Mesenchymal stem cell (in vitro differentiated cells and primary cell): ENCODE data around the gene EXOC3L1.

Experiments
- DNase-seq: peaks from one replicate; pipeline ENCODE4 v3.0.0-alpha.2; 2013
- H2AFZ ChIP-seq: one replicate; pipeline ENCODE4 v1.6.1; 2013; ENCODE audit warnings: low read depth, mild to moderate bottlenecking, control low read depth, inconsistent platforms, low read length, moderate library complexity
- H2AK5ac ChIP-seq: 2 replicates; pipeline ENCODE4 v1.6.1; 2013; ENCODE audit warnings: low read length, moderate library complexity, mild to moderate bottlenecking, inconsistent platforms; ENCODE audit not compliant: severe bottlenecking
- H2BK120ac ChIP-seq: one replicate; pipeline ENCODE4 v1.6.1; 2013; ENCODE audit warnings: low read depth, mild to moderate bottlenecking, inconsistent platforms, low read length, moderate library complexity
- H2BK12ac ChIP-seq, 2 experiments: one replicate each; pipeline ENCODE4 v1.6.1; 2013; ENCODE audit warnings: inconsistent platforms in 2 of 2, low read length in 2 of 2, mild to moderate bottlenecking in 2 of 2, moderate library complexity in 2 of 2, control low read depth in 1 of 2
- H2BK15ac ChIP-seq: one replicate; pipeline ENCODE4 v1.6.1; 2013; ENCODE audit warnings: mild to moderate bottlenecking, low read depth, inconsistent platforms; ENCODE audit not compliant: poor library complexity, severe bottlenecking
- H2BK5ac ChIP-seq: 2 replicates; pipeline ENCODE4 v1.6.1; 2013; ENCODE audit warnings: low read depth, mild to moderate bottlenecking, low read length, control low read depth, inconsistent platforms; ENCODE audit not compliant: poor library complexity, severe bottlenecking
- H3K14ac ChIP-seq, 2 experiments: one replicate each; pipeline ENCODE4 v1.6.1; 2013; ENCODE audit warnings: inconsistent platforms in 2 of 2, low read length in 2 of 2, control low read depth in 1 of 2, mild to moderate bottlenecking in 1 of 2, moderate library complexity in 1 of 2
- H3K18ac ChIP-seq, 2 experiments: one replicate each; pipeline ENCODE4 v1.6.1; 2013; ENCODE audit warnings: inconsistent platforms in 2 of 2, low read length in 2 of 2, control low read depth in 1 of 2, low read depth in 1 of 2, mild to moderate bottlenecking in 1 of 2
- H3K23ac ChIP-seq, 2 experiments: one replicate each; pipeline ENCODE4 v1.6.1; 2013; ENCODE audit warnings: inconsistent platforms in 2 of 2, low read length in 2 of 2, mild to moderate bottlenecking in 2 of 2, moderate library complexity in 2 of 2, control low read depth in 1 of 2
- H3K27ac ChIP-seq: 2 replicates; pipeline ENCODE4 v1.5.1; 2013; ENCODE audit warnings: mild to moderate bottlenecking, moderate library complexity, low read length, control low read depth, inconsistent platforms; ENCODE audit not compliant: poor library complexity, severe bottlenecking
- H3K27me3 ChIP-seq, 2 experiments: 2 replicates each; pipeline versions ENCODE4 v1.6.1 to v1.7.0; 2013; ENCODE audit warnings: low read length in 2 of 2, mild to moderate bottlenecking in 2 of 2, moderate library complexity in 2 of 2, control low read depth in 1 of 2, inconsistent platforms in 1 of 2; ENCODE audit not compliant: control insufficient read depth in 1 of 2, insufficient read depth in 1 of 2
- H3K36me3 ChIP-seq, 2 experiments: 2 replicates each; pipeline versions ENCODE4 v1.6.1 to v1.7.0; 2013; ENCODE audit warnings: low read length in 2 of 2, control low read depth in 1 of 2, inconsistent platforms in 1 of 2, low read depth in 1 of 2, mild to moderate bottlenecking in 1 of 2; ENCODE audit not compliant: insufficient read depth in 2 of 2, control insufficient read depth in 1 of 2
- H3K4ac ChIP-seq, 2 experiments: one replicate each; pipeline ENCODE4 v1.6.1; 2013; ENCODE audit warnings: inconsistent platforms in 2 of 2, low read length in 2 of 2, mild to moderate bottlenecking in 2 of 2, moderate library complexity in 2 of 2, control low read depth in 1 of 2, low read depth in 1 of 2
- H3K4me1 ChIP-seq: 2 replicates; pipeline ENCODE4 v1.6.1; 2013; ENCODE audit warnings: low read depth, low read length, control low read depth; ENCODE audit not compliant: control insufficient read depth, insufficient read depth
- H3K4me2 ChIP-seq: 2 replicates; pipeline ENCODE4 v1.6.1; 2013; ENCODE audit warnings: low read length, mild to moderate bottlenecking, inconsistent platforms; ENCODE audit not compliant: poor library complexity, severe bottlenecking
- H3K4me3 ChIP-seq, 2 experiments: 2 replicates each; pipeline versions ENCODE4 v1.5.1 to v1.7.0; 2013; ENCODE audit warnings: low read length in 2 of 2, mild to moderate bottlenecking in 2 of 2, control low read depth in 1 of 2, low read depth in 1 of 2; ENCODE audit not compliant: insufficient read depth in 1 of 2
- H3K79me1 ChIP-seq: replicated peaks from 2 replicates; pipeline ENCODE4 v1.6.1; 2013; ENCODE audit warnings: mild to moderate bottlenecking, control low read depth, low read length, inconsistent platforms; ENCODE audit not compliant: poor library complexity, severe bottlenecking
- H3K9ac ChIP-seq: 2 replicates; pipeline ENCODE4 v1.7.0; 2013; ENCODE audit warnings: mild to moderate bottlenecking, low read length, moderate library complexity
- H3K9me3 ChIP-seq: 2 replicates; pipeline ENCODE4 v1.7.0; 2013; ENCODE audit warnings: mild to moderate bottlenecking, low read length; ENCODE audit not compliant: control insufficient read depth
- H4K8ac ChIP-seq: one replicate; pipeline ENCODE4 v1.6.1; 2013; ENCODE audit warnings: inconsistent platforms, mild to moderate bottlenecking, low read length, moderate library complexity
- H4K91ac ChIP-seq: one replicate; pipeline ENCODE4 v1.6.1; 2013; ENCODE audit warnings: mild to moderate bottlenecking, low read length, inconsistent platforms
- WGBS: methylation state at CpG from one replicate; pipeline ENCODE4 v1.1.7; 2013; ENCODE audit warnings: mixed read lengths; 5-methylcytosine and 5-hydroxymethylcytosine counted together

EXOC3L1 gene

DNA sequence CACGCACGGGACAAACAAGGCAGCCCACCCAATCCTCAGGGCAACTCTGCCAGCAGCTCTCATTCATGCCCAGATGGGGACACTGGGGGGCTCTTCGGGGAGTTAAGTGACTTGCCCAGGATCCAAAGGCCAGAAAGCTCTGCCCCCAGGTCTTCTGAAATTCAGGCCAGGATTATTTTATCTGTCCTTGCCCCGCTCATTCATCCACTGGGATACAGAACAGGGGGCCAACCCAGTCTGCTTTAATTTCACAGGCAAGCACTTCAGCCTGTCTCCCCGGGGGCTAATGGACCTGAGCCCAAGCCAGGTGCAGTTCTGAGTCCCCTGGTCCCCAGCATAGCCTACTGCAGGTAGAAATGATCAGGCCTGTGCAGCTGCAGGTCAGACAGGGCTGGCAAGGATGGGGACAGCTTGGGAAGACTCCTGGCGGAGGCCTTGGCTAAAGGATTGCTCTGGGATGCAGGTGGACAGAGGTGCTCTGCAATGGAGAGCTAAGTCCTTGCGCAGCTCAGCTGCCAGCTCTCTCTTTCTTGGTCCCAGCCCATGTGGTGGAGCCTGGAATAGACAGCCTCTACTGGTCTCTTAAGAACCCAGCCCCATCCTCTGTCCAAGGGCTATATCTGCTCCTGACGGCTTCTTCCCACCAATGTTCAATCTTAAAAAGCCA lies 38.4 kb downstream of the EXOC3L1 start:
- peaks cover 33 to 37% of the 10 kb centered on the region in 2 experiments for H3K36me3 ChIP-seq
- H2AK5ac ChIP-seq: peak overlapping the region; percentile 66
- H3K4me2 ChIP-seq: no peak overlapping the region
- H4K91ac ChIP-seq: peak overlapping the region; percentile 95
- H2BK15ac ChIP-seq: peak overlapping the region; percentile 6
- 71% methylated on average over 8 of the region's 8 CpGs for WGBS
- H3K14ac ChIP-seq: peak overlapping the region in 1 of 2 experiments; percentile 30
- H3K9ac ChIP-seq: peak overlapping the region; percentile 94
- H2BK120ac ChIP-seq: peak overlapping the region; percentile 2
- H3K27ac ChIP-seq: no peak overlapping the region
- H2BK12ac ChIP-seq: peak overlapping the region in 1 of 2 experiments; percentile 16
- H3K4me1 ChIP-seq: peaks cover 44% of the 10 kb centered on the region
- H3K9me3 ChIP-seq: no peaks in the 10 kb centered on the region
- H3K4ac ChIP-seq: peak overlapping the region in 1 of 2 experiments; percentile 22
- peak overlapping the region in 1 of 2 experiments; percentile 81 for H3K4me3 ChIP-seq
- peak; percentile 24 for DNase-seq
- H3K27me3 ChIP-seq: peaks cover 0 to 32% of the 10 kb centered on the region in 2 experiments
- no peak overlapping the region for H2BK5ac ChIP-seq
- peak overlapping the region in 1 of 2 experiments; percentile 72 for H3K18ac ChIP-seq
- no peak overlapping the region for H3K23ac ChIP-seq
- no peak overlapping the region for H2AFZ ChIP-seq
- H3K79me1 ChIP-seq: peaks cover 16% of the 10 kb centered on the region
- H4K8ac ChIP-seq: peak overlapping the region; percentile 89

DNA sequence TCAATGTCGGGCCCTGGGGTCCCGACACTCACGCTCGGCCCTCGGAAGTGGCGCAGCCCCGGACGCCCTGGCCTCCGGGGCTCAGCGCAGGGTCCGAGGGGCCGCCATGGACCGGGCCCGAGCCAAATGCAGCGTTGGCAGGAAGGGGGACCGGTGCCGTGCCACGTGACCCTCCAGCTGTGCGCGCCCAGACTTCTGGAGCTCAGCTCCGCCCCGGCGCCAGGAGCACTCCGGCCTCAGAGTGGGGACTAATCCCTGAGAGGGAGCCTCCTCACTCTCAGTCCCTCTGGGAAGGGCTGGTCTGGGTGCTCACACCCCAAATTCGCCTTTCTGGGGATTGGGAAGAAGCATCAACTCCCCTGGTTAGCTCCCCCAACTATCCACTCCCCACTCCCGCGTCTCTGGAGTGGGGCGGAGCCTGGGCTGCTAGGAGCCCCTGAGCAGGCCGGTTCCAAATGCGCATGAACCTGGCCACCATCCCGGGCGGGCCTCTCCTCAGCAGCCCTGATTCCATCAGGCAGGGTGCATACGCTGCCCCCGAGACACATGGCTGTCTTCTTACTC lies 39.0 kb downstream of the EXOC3L1 start, which contains the start of gene B3GNT9:
Gene B3GNT9, minus strand, starts transcription at position 166 of the 564 bp plus-strand sequence. CDS start 513 bp downstream, outside the sequence.
- 2% methylated on average over 34 of the region's 34 CpGs for WGBS
- peak within 1 kb of the TSS; percentile 71 for H2BK15ac ChIP-seq
- peak within 1 kb of the TSS; percentile 16 for H2AFZ ChIP-seq
- H3K27ac ChIP-seq: no peak within 1 kb of the TSS
- peak within 1 kb of the TSS; percentile 25 to 39 for H2BK12ac ChIP-seq
- peaks cover 38% of the 10 kb centered on the region for H3K4me1 ChIP-seq
- peak within 1 kb of the TSS; percentile 99 for H4K8ac ChIP-seq
- H4K91ac ChIP-seq: peak within 1 kb of the TSS; percentile 95
- peak within 1 kb of the TSS in 1 of 2 experiments; percentile 69 for H3K14ac ChIP-seq
- H3K18ac ChIP-seq: peak within 1 kb of the TSS; percentile 72 to 98
- H3K4me3 ChIP-seq: peak within 1 kb of the TSS; percentile 60 to 81
- H3K23ac ChIP-seq: peak within 1 kb of the TSS in 1 of 2 experiments; percentile 91
- DNase-seq: peak; percentile 84
- H3K79me1 ChIP-seq: peaks cover 13% of the 10 kb centered on the region
- peaks cover 39 to 44% of the 10 kb centered on the region in 2 experiments for H3K36me3 ChIP-seq
- peak within 1 kb of the TSS; percentile 94 for H3K9ac ChIP-seq
- H2AK5ac ChIP-seq: peak within 1 kb of the TSS; percentile 66
- peak within 1 kb of the TSS; percentile 82 for H3K4me2 ChIP-seq
- no peak within 1 kb of the TSS for H2BK5ac ChIP-seq
- peaks cover 0 to 25% of the 10 kb centered on the region in 2 experiments for H3K27me3 ChIP-seq
- H2BK120ac ChIP-seq: peak within 1 kb of the TSS; percentile 94
- H3K9me3 ChIP-seq: no peaks in the 10 kb centered on the region
- H3K4ac ChIP-seq: peak within 1 kb of the TSS; percentile 88 to 91

DNA sequence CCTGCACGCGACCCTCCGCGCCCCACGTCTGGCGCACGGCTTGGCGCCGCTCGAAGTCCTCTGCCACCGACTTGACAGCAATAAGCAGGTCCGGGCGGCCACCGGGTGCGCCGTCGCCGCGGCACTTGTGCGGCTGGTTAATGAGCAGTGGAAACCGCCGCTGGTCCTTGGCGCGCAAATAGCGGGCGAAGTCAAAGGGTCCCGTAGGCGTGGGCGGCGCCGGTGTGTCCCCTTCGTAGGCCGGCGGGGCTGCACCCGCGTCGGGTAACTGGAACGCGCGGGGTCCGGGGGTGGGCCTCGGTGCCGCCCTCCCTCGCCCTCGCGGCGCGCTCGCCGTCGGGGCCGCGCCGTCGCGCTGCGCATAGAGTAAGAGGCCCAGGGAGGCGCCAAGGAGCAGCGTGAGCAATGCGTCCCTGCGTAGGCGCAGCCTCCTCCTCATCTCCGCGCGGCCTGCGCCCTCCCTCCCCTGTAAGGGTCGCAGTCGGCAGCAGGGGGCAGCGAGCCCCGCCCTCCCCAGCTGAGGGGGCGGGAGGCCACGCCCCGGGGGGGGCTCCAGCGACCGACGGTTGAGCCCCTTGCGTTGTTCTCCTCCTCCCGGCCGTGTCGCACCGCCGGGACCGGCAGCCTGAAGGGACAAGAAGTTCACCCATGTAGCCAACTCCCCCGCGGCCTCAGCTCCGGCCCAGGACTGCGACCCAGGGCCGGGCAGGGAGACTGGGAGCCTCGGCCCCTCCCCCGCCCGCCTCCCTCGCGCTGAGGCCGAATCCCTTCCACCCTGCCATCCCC lies 39.7 kb downstream of the EXOC3L1 start:
- Histone ChIP-seq H3K4me1 (peaks cover 33% of the 10 kb centered on the region), H3K9me3 (no peaks in the 10 kb centered on the region), H3K23ac (peak overlapping the region in 1 of 2 experiments; percentile 91), H3K36me3 (peaks cover 46 to 50% of the 10 kb centered on the region in 2 experiments), H3K9ac (peak overlapping the region; percentile 94), H2AFZ (peak overlapping the region; percentile 16), H3K4me2 (peak overlapping the region; percentile 82), H3K4ac (peak overlapping the region; percentile 88 to 91), H2BK12ac (peak overlapping the region; percentile 25 to 39), H2BK5ac (no peak overlapping the region), H3K18ac (peak overlapping the region; percentile 72 to 98), H2BK120ac (peak overlapping the region; percentile 94), H3K4me3 (peak overlapping the region; percentile 60 to 81), H3K14ac (peak overlapping the region in 1 of 2 experiments; percentile 69), H3K79me1 (peaks cover 13% of the 10 kb centered on the region), H2AK5ac (no peak overlapping the region), H4K8ac (peak overlapping the region; percentile 99), H2BK15ac (peak overlapping the region; percentile 71), H4K91ac (peak overlapping the region; percentile 95), H3K27me3 (peaks cover 0 to 21% of the 10 kb centered on the region in 2 experiments), H3K27ac (no peak overlapping the region)
- 6% methylated on average over 90 of the region's 94 CpGs for WGBS
- DNase-seq: peak; percentile 76
